GM23248 (cell line): ENCODE measurements around the gene PRR29.

Experiments used
- EZH2 ChIP-seq: fragments of 200-600 bp; sonication (generic); IDR thresholded peaks from 2 replicates; pipeline ENCODE4 v1.6.1; 2018; ENCODE audit warnings: antibody characterized with exemption, mild to moderate bottlenecking; ENCODE audit not compliant: insufficient read depth, poor library complexity, severe bottlenecking
- EZH2phosphoT487 ChIP-seq: fragments of 200-600 bp; sonication (generic); IDR thresholded peaks from 2 replicates; pipeline ENCODE4 v1.6.1; 2018; ENCODE audit warnings: antibody characterized with exemption, moderate library complexity, mild to moderate bottlenecking, low read depth; ENCODE audit not compliant: insufficient read depth

DNA sequence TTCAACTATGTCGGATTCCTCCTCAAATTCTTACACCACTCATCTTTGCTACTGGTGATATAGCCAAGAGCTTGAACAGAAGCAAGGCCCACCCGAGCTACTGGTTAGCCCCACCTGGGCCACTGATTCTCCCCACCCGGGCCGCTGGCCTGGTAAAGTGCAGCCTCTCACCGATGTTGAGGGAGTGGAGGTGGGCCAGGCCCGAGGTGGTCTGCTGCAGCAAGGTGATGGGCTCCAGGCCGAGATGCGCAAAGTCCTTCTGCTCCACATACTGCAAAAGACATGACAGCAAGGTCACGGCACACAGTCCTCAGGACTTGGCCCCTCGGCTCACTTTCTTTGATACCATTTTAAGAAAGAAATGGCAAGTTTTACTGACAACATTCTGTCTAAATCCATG lies 55.0 kb downstream of the PRR29 start:
- TF ChIP-seq EZH2phosphoT487 (no peak), EZH2 (no peak)
